IMR-90 (cell line): Measurements from ENCODE around the gene ABCB9.

ENCODE experiments used
- BHLHE40 ChIP-seq: fragments of 150-350 bp; IDR thresholded peaks from 2 replicates; pipeline ENCODE4 v1.6.1; 2016; ENCODE audit warnings: mild to moderate bottlenecking, low read depth, low read length
- CEBPB ChIP-seq: IDR thresholded peaks from 2 replicates; pipeline ENCODE4 v1.6.1; 2012; ENCODE audit warnings: low read depth, low read length, improper control_type of control experiment
- CTCF ChIP-seq: conservative IDR thresholded peaks from 2 replicates; pipeline ENCODE4 v1.5.1; 2012; ENCODE audit warnings: mild to moderate bottlenecking, low read depth, low read length, improper control_type of control experiment
- MAFK ChIP-seq: IDR thresholded peaks from 2 replicates; pipeline ENCODE4 v1.6.1; 2012; ENCODE audit warnings: low read depth, low read length, improper control_type of control experiment
- MAZ ChIP-seq: IDR thresholded peaks from 2 replicates; pipeline ENCODE4 v1.6.1; 2012; ENCODE audit warnings: low read depth, mild to moderate bottlenecking, low read length, improper control_type of control experiment, moderate library complexity, borderline replicate concordance
- NFE2L2 ChIP-seq: fragments of 150-350 bp; IDR thresholded peaks from 2 replicates; pipeline ENCODE4 v1.6.1; 2016; ENCODE audit warnings: low read depth, mild to moderate bottlenecking, low read length
- POLR2A ChIP-seq: IDR thresholded peaks from 2 replicates; pipeline ENCODE4 v1.6.1; 2012; ENCODE audit warnings: mild to moderate bottlenecking, low read depth, low read length
- USF2 ChIP-seq: fragments of 150-350 bp; IDR thresholded peaks from 2 replicates; pipeline ENCODE4 v1.6.1; 2017; ENCODE audit warnings: mild to moderate bottlenecking, antibody characterized with exemption, low read length, low read depth
- TF ChIP-seq, protein P1 (sequence below): fragments of 150-350 bp; IDR thresholded peaks from 2 replicates; pipeline ENCODE4 v1.6.1; 2016; ENCODE audit warnings: low read depth, mild to moderate bottlenecking, low read length, moderate library complexity, borderline replicate concordance

DNA sequence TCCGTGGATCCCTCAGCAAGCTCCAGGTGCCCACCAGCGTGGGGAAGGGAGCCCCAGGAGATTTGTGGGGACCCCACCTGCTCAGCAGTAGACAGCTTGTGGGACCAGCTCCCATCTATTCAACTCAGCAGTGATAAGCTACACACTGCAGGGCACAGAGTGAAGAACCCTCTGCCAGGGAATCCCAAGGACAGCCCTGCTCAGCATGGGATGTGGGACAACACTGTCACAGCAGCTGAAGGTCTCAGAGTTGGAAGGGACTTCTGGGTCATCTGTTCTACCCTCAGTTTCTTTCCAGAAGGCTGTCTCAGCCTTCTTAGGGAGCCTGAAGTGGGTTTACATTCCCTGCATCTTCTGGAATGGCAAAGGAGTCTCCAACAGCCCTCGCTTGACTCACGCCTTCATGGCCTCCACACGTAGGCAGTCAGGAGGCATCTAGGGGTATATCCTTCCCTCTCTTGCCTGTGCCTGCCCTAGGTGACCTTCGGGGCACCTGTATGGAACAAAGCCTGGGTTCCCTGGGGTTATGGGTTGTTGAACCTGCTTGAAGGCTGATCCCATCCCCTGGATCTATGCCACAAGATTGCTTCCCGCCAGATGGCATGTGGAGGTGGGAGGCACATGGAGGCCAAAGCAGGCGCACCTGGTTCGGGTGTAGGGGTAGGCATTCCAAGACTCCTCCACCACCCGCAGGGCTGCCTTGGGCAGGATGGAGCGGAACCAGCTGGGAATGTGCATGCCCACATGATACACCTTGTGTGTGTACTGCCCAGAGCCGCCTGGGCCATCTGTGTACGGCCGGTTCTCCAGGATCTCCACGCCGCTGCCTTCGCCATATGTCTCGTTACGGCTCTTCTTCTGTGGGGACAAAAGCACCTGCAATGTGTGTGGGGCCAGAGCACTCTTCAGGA lies 47.2 kb upstream of the ABCB9 start:
- TF ChIP-seq CTCF (no peak), POLR2A (no peak), MAFK (no peak), BHLHE40 (no peak), MAZ (no peak), CEBPB (no peak), NFE2L2 (no peak), USF2 (no peak)
- TF ChIP-seq, protein P1, sequence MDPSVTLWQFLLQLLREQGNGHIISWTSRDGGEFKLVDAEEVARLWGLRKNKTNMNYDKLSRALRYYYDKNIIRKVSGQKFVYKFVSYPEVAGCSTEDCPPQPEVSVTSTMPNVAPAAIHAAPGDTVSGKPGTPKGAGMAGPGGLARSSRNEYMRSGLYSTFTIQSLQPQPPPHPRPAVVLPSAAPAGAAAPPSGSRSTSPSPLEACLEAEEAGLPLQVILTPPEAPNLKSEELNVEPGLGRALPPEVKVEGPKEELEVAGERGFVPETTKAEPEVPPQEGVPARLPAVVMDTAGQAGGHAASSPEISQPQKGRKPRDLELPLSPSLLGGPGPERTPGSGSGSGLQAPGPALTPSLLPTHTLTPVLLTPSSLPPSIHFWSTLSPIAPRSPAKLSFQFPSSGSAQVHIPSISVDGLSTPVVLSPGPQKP = no peak
